WTC11 (cell line): ENCODE measurements around the gene NACC2. TPM values are rescaled to one million over a fixed set of nuclear protein-coding genes. Genes with fewer than 3 reads are reported as not detected.

ENCODE experiments used
- ATAC-seq: fragments of 200-7000 bp; cut with Tn5 transposase; 2 replicates; pipeline ENCODE4 v1.10.0; 2021; ENCODE audit warnings: mild to moderate bottlenecking, moderate library complexity
- CTCF ChIA-PET: fragments of 300-600 bp; sonication (Branson Sonifier 250); formaldehyde crosslinking; loops from one replicate; lab custom pipeline; 2021; ENCODE audit warnings: antibody characterized with exemption; lab: Charles Lee
- POLR2A ChIA-PET: fragments of 350-600 bp; sonication (Branson Sonifier 250); formaldehyde crosslinking; loops from one replicate; lab custom pipeline; 2021; ENCODE audit warnings: antibody characterized with exemption; lab: Charles Lee
- DNase-seq: peaks from one replicate; pipeline ENCODE4 v3.0.0; 2021; ENCODE audit warnings: low spot score
- H3K27ac Mint-ChIP-seq: 2 replicates; pipeline ENCODE4 v1.8.0; 2021; ENCODE audit warnings: mixed read lengths
- H3K27me3 Mint-ChIP-seq: 2 replicates; pipeline ENCODE4 v1.8.0; 2021; ENCODE audit warnings: low read depth, mild to moderate bottlenecking, moderate library complexity, mixed read lengths
- H3K36me3 Mint-ChIP-seq: 2 replicates; pipeline ENCODE4 v1.8.0; 2021; ENCODE audit warnings: mixed read lengths
- H3K4me1 Mint-ChIP-seq: 2 replicates; pipeline ENCODE4 v1.8.0; 2022; ENCODE audit warnings: mixed read lengths
- H3K4me3 Mint-ChIP-seq: 2 replicates; pipeline ENCODE4 v1.8.0; 2021; ENCODE audit warnings: mild to moderate bottlenecking, moderate library complexity, mixed read lengths
- H3K9me3 Mint-ChIP-seq: 2 replicates; pipeline ENCODE4 v1.8.0; 2021; ENCODE audit warnings: mixed read lengths
- AR ChIP-seq: fragments of 250-450 bp; sonication (Bioruptor Pico); IDR thresholded peaks from 2 replicates; pipeline ENCODE4 v1.9.0; 2021; ENCODE audit warnings: mild to moderate bottlenecking
- ATF3 ChIP-seq: sonication (generic); formaldehyde crosslinking; conservative IDR thresholded peaks from 2 replicates; pipeline ENCODE4 v1.8.1; 2022; ENCODE audit warnings: mild to moderate bottlenecking, missing genetic modification reagents
- ESRRA ChIP-seq: sonication (generic); formaldehyde crosslinking; IDR thresholded peaks from 2 replicates; pipeline ENCODE4 v1.8.1; 2022; ENCODE audit warnings: mild to moderate bottlenecking, missing genetic modification reagents, borderline replicate concordance
- FOXP4 ChIP-seq: sonication (generic); formaldehyde crosslinking; IDR thresholded peaks from 2 replicates; pipeline ENCODE4 v1.8.0; 2022; ENCODE audit warnings: mild to moderate bottlenecking, missing genetic modification reagents
- NR3C1 ChIP-seq: sonication (generic); formaldehyde crosslinking; conservative IDR thresholded peaks from 2 replicates; pipeline ENCODE4 v1.8.1; 2023; ENCODE audit warnings: low read depth, mild to moderate bottlenecking, missing genetic modification reagents
- PRDM15 ChIP-seq: sonication (generic); formaldehyde crosslinking; IDR thresholded peaks from 2 replicates; pipeline ENCODE4 v1.8.0; 2022; ENCODE audit warnings: missing genetic modification reagents
- ZNF138 ChIP-seq: sonication (generic); formaldehyde crosslinking; conservative IDR thresholded peaks from 2 replicates; pipeline ENCODE4 v1.8.1; 2022; ENCODE audit warnings: mild to moderate bottlenecking, moderate library complexity, missing genetic modification reagents
- total RNA-seq: library from RNA; stranded (reverse); gene quantifications from 3 replicates; pipeline ENCODE4 v1.2.3, GENCODE V29; 2021

Gene NACC2
- total RNA-seq, 1 experiment from 2014 or later: 17.1 TPM

GRCh38 chr9:136059851-136060670 lies 35.0 kb downstream of the NACC2 start:
- POLR2A ChIA-PET: no interaction called here

More at GRCh38 chr9:136059851-136060670, 35.0 kb downstream of the NACC2 start:
- CTCF ChIA-PET: interaction anchor here (0.8 to 1.3 kb wide), 2 partner anchors 9 to 62 kb away, joined by 3 read pairs; no protein-coding TSS in a partner anchor
- Mint-ChIP-seq H3K27me3 (no peaks in the 10 kb centered on the region), H3K27ac (peak overlapping the region; percentile 20; the same call in 1 of the 2 replicates), H3K4me3 (no peak overlapping the region), H3K9me3 (no peaks in the 10 kb centered on the region), H3K36me3 (no peaks in the 10 kb centered on the region), H3K4me1 (peaks cover 24% of the 10 kb centered on the region)
- peak; percentile 11 for DNase-seq
- no peak for TF ChIP-seq PRDM15 (CRISPR knock-in tag)
- TF ChIP-seq NR3C1 (CRISPR knock-in tag): no peak
- no peak for TF ChIP-seq ESRRA
- TF ChIP-seq AR (CRISPR knock-in tag): no peak
- no peak for TF ChIP-seq ATF3 (CRISPR knock-in tag)
- no peak for TF ChIP-seq ZNF138 (CRISPR knock-in tag)
- TF ChIP-seq FOXP4 (CRISPR knock-in tag): no peak
- ATAC-seq: no peak
